Transverse colon (tissue), 4 donors: ENCODE results near the gene RBM19. TPM values are rescaled to one million over a fixed set of nuclear protein-coding genes. Genes with fewer than 3 reads are reported as not detected.

Experiments
- small RNA-seq, 4 donors: library from RNA; depleted of rRNA; stranded (forward); fragments of <200 nt; gene quantifications; one replicate each; pipeline ENCODE3, GENCODE V24; 2016
- total RNA-seq, 4 donors: library from RNA; depleted of rRNA; stranded (reverse); fragments of >200 nt; gene quantifications; one replicate each; pipeline ENCODE4 v1.1.0, GENCODE V29; 2016

RBM19 gene
- total RNA-seq, 4 donors from 2014 or later = 24.3 to 96.1 (median 28.7) TPM

Small RNA genes within 50 kb of the gene (small RNA-seq; reads per million reads assigned to genes)
- 0 reads per million in 4 donors for gene DYNLL1P4
